Retinal pigment epithelial cell (primary cell): Measurements from ENCODE around the gene FAM222B.
A peak's percentile ranks its signal among the peaks of the same experiment; 100 is the strongest.

Experiments
- DNase-seq: peaks from one replicate; pipeline ENCODE4 v3.0.0-alpha.2; 2010; ENCODE audit warnings: low read depth
- H3K4me3 ChIP-seq: 2 replicates; pipeline ENCODE4 v1.5.1; 2011; ENCODE audit warnings: mild to moderate bottlenecking, low read length, control low read depth, moderate library complexity
- CTCF ChIP-seq: conservative IDR thresholded peaks from 2 replicates; pipeline ENCODE4 v1.5.1; 2011; ENCODE audit warnings: low read depth, low read length, control low read depth, inconsistent platforms

The FAM222B gene

GRCh38 chr17:28733346-28733745 lies 109.2 kb downstream of the FAM222B start:
- H3K4me3 ChIP-seq = no peak overlapping the region
- TF ChIP-seq CTCF = no peak
- no peak for DNase-seq

GRCh38 chr17:28729950-28730330 lies 112.7 kb downstream of the FAM222B start:
- no peak for TF ChIP-seq CTCF
- no peak overlapping the region for H3K4me3 ChIP-seq
- DNase-seq = no peak

GRCh38 chr17:28728364-28729200 lies 114.0 kb downstream of the FAM222B start, which contains the start of gene NEK8:
Gene NEK8 (plus strand): TSS chr17:28728788. CDS start chr17:28728814, 26 bp downstream.
- no peak for TF ChIP-seq CTCF
- peak within 1 kb of the TSS; percentile 88 for H3K4me3 ChIP-seq
- DNase-seq = peak; percentile 64

- DNase-seq = peak; percentile 75
- H3K4me3 ChIP-seq = peak overlapping the region; percentile 67
- peak; percentile 97 for TF ChIP-seq CTCF
Measured at GRCh38 chr17:28726627-28727491, 115.7 kb downstream of the FAM222B start.

GRCh38 chr17:28726226-28726626 lies 116.4 kb downstream of the FAM222B start, which contains the start of gene TLCD1:
Gene TLCD1 (minus strand): TSS chr17:28726233. CDS start chr17:28726097, 136 bp downstream.
- peak within 1 kb of the TSS; percentile 67 for H3K4me3 ChIP-seq
- TF ChIP-seq CTCF = no peak
- DNase-seq = no peak

- DNase-seq = peak; percentile 15
- no peak for TF ChIP-seq CTCF
- peak overlapping the region; percentile 49 for H3K4me3 ChIP-seq
Measured at GRCh38 chr17:28725660-28726225, 116.8 kb downstream of the FAM222B start.
